Adrenal gland (tissue), 12 donors: ENCODE measurements around the gene TRIL. TPM values are rescaled to one million over a fixed set of nuclear protein-coding genes. Genes with fewer than 3 reads are reported as not detected.

Experiments used
- DNase-seq, 7 donors: peaks; one replicate each; pipeline ENCODE4 v3.0.0-alpha.2; 2019 to 2020
- H3K27ac ChIP-seq, 5 donors: fragments of 200-600 bp; sonication (generic) in 4 of 5; 1 replicate in 3 of 5; 2 replicates in 2 of 5; pipeline versions ENCODE4 v1.5.1 to v1.8.0; 2016 to 2020; ENCODE audit warnings: mild to moderate bottlenecking in 1 of 5
- H3K27me3 ChIP-seq: fragments of 200-600 bp; 2 replicates; pipeline ENCODE4 v1.8.0; 2021
- H3K36me3 ChIP-seq, 2 donors: fragments of 200-600 bp; replicated peaks in 1 of 2; 1 replicate in 1 of 2; 2 replicates in 1 of 2; pipeline versions ENCODE4 v1.5.1 to v1.8.0; 2018 to 2022
- H3K4me1 ChIP-seq, 2 donors: fragments of 200-600 bp; replicated peaks in 1 of 2; 1 replicate in 1 of 2; 2 replicates in 1 of 2; pipeline versions ENCODE4 v1.5.1 to v1.8.0; 2018 to 2021
- H3K4me3 ChIP-seq, 4 donors: fragments of 200-600 bp; sonication (generic) in 3 of 4; one replicate each; pipeline ENCODE4 v1.5.1; 2016 to 2018
- H3K9me3 ChIP-seq, 3 donors: fragments of 200-600 bp; sonication (generic) in 1 of 3; replicated peaks in 1 of 3; 1 replicate in 2 of 3; 2 replicates in 1 of 3; pipeline versions ENCODE4 v1.5.1 to v1.8.0; 2016 to 2021
- CTCF ChIP-seq, 6 experiments: fragments of 450-650 bp in 4 of 6; fragments of 200-600 bp in 2 of 6; sonication (generic) in 1 of 6; IDR thresholded peaks; 1 replicate in 5 of 6; 2 replicates in 1 of 6; pipeline versions ENCODE4 v1.5.1 to v1.8.0; 2016 to 2021; ENCODE audit warnings: antibody characterized with exemption in 6 of 6, mild to moderate bottlenecking in 2 of 6, moderate library complexity in 1 of 6
- POLR2A ChIP-seq, 2 donors: fragments of 450-650 bp; IDR thresholded peaks; one replicate each; pipeline ENCODE4 v1.6.1; 2017; ENCODE audit warnings: antibody characterized with exemption in 2 of 2, mild to moderate bottlenecking in 2 of 2, moderate library complexity in 1 of 2
- WGBS, 4 donors: extraction: QIAGEN DNeasy Blood & Tissue Kit in 2 of 4; methylation state at CpG; one replicate each; pipeline versions ENCODE4 v1.1.5 to v1.1.7; 2013 to 2017; 5-methylcytosine and 5-hydroxymethylcytosine counted together
- intact Hi-C, 2 donors: fragments of 100-400 bp; cut with DNase I; formaldehyde crosslinking; loops; one replicate each; pipeline versions ENCODE4 v1.14.1 to v1.15.0; 2022 to 2023
- polyA plus RNA-seq, 3 donors: library from polyadenylated mRNA; stranded (reverse); fragments of 200-250 nt in 2 of 3; fragments of 350-450 nt in 1 of 3; fragmentation: Illumina TruSeq in 1 of 3; extraction: RNeasy Lipid Tissue Mini Kit (QIAGEN cat#74804) in 1 of 3; gene quantifications; one replicate each; pipeline ENCODE4 v1.2.3, GENCODE V29; 2013 to 2014
- total RNA-seq, 9 donors: library from RNA; depleted of rRNA in 4 of 9; stranded (reverse); fragments of >200 nt in 4 of 9; fragments of 120-200 nt in 1 of 9; fragmentation: NEBNext Ultra II Directional in 1 of 9; extraction: Animal tissue kit (Norgen Biotek cat#: 25700) in 1 of 9; gene quantifications; one replicate each; pipeline versions ENCODE4 v1.1.0 to v1.2.4, GENCODE V29; 2013 to 2023
- donor health status: healthy with polysubstance abuse.
- donor health status: Bipolar disorder and iron deficiency.
- donor health status: DM: yes; HTN: yes; CAD: no.
- donor health status: DM: no; HTN: no; CAD: no.
- donor health status: DM: no; HTN: no; CAD: no.
- donor health status: DM: yes; HTN: yes; CAD: no.

TRIL gene
- total and polyA plus RNA-seq, 12 donors, result 1.3 to 17.1 (median 5.1) TPM

GRCh38 chr7:28988091-28988490 is 30.0 kb upstream of the TRIL start:
- peaks cover 0 to 28% of the 10 kb centered on the region in 2 donors for H3K4me1 ChIP-seq
- H3K27ac ChIP-seq, result no peak overlapping the region

GRCh38 chr7:28986765-28987110 is 28.6 kb upstream of the TRIL start:
- intact Hi-C loops, result no loop called here
- TF ChIP-seq POLR2A (IDR thresholded peaks at IDR 0.05) (no peak), CTCF (IDR thresholded peaks at IDR 0.05) (no peak)
- peak in 1 of 7 donors; percentile 18 for DNase-seq
- Histone ChIP-seq H3K27ac (peak overlapping the region in 2 of 5 donors; percentile 8 to 14), H3K4me3 (no peak overlapping the region), H3K27me3 (no peaks in the 10 kb centered on the region), H3K9me3 (no peaks in the 10 kb centered on the region), H3K4me1 (peaks cover 0 to 28% of the 10 kb centered on the region in 2 donors), H3K36me3 (no peaks in the 10 kb centered on the region)
- WGBS, 4 donors, result 36 to 46% (median 41%) methylated on average over 2 of the region's 2 CpGs

More at GRCh38 chr7:28988091-28988490, 30.0 kb upstream of the TRIL start:
- no peak for TF ChIP-seq CTCF (IDR thresholded peaks at IDR 0.05)
- TF ChIP-seq POLR2A (IDR thresholded peaks at IDR 0.05), result no peak
- H3K4me3 ChIP-seq, result no peak overlapping the region
- DNase-seq, result no peak
- intact Hi-C loops, result no loop called here
- WGBS, 4 donors, result 83 to 89% (median 86%) methylated on average over 5 of the region's 5 CpGs
- H3K9me3 ChIP-seq, result no peaks in the 10 kb centered on the region
- no peaks in the 10 kb centered on the region for H3K27me3 ChIP-seq
- no peaks in the 10 kb centered on the region for H3K36me3 ChIP-seq

- H3K4me3 ChIP-seq, result no peak overlapping the region
- peaks cover 0 to 28% of the 10 kb centered on the region in 2 donors for H3K4me1 ChIP-seq
- WGBS, 4 donors, result 77 to 86% (median 81%) methylated on average over 11 of the region's 11 CpGs
- no peaks in the 10 kb centered on the region for H3K9me3 ChIP-seq
- no peak for DNase-seq
- H3K36me3 ChIP-seq, result no peaks in the 10 kb centered on the region
- H3K27ac ChIP-seq, result peak overlapping the region in 2 of 5 donors; percentile 8 to 14
- no peaks in the 10 kb centered on the region for H3K27me3 ChIP-seq
- intact Hi-C loops, result no loop called here
- TF ChIP-seq CTCF (IDR thresholded peaks at IDR 0.05), result no peak
- TF ChIP-seq POLR2A (IDR thresholded peaks at IDR 0.05), result no peak
Observed at GRCh38 chr7:28986028-28986764, 28.1 kb upstream of the TRIL start.

- DNase-seq, result peak in 6 of 7 donors; percentile 38 to 76 (median 47)
- H3K27ac ChIP-seq, result peak overlapping the region in 1 of 5 donors; percentile 55
- no peaks in the 10 kb centered on the region for H3K9me3 ChIP-seq
- 52 to 68% (median 59%) methylated on average over 4 of the region's 4 CpGs for WGBS, 4 donors
- no peaks in the 10 kb centered on the region for H3K27me3 ChIP-seq
- H3K36me3 ChIP-seq, result no peaks in the 10 kb centered on the region
- intact Hi-C loops, result no loop called here
- no peak overlapping the region for H3K4me3 ChIP-seq
- peaks cover 0 to 28% of the 10 kb centered on the region in 2 donors for H3K4me1 ChIP-seq
- TF ChIP-seq POLR2A (IDR thresholded peaks at IDR 0.05) (no peak), CTCF (IDR thresholded peaks at IDR 0.05) (no peak)
Observed at GRCh38 chr7:28984631-28985030, 26.5 kb upstream of the TRIL start.
